ENCODE data around the gene ARRDC2.

DNA sequence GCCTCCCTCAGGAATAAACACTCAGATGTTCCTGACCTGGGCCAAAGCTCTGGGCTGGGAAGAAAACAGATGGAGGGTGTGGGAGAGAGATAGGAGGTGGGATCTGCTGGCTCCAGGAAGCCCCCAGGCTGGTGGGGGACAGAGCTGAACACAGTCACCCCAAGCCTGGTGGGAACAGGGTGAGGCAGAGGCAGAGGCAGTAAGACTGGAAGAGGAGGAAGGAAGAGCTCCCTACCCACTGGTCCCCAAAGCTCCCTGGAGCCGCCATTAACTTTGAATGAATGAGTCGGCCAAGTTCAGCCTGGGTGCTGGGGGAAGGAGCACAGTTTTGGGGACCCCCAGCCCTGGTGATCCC lies 41.9 kb upstream of the ARRDC2 start:
- TF ChIP-seq, protein P1, sequence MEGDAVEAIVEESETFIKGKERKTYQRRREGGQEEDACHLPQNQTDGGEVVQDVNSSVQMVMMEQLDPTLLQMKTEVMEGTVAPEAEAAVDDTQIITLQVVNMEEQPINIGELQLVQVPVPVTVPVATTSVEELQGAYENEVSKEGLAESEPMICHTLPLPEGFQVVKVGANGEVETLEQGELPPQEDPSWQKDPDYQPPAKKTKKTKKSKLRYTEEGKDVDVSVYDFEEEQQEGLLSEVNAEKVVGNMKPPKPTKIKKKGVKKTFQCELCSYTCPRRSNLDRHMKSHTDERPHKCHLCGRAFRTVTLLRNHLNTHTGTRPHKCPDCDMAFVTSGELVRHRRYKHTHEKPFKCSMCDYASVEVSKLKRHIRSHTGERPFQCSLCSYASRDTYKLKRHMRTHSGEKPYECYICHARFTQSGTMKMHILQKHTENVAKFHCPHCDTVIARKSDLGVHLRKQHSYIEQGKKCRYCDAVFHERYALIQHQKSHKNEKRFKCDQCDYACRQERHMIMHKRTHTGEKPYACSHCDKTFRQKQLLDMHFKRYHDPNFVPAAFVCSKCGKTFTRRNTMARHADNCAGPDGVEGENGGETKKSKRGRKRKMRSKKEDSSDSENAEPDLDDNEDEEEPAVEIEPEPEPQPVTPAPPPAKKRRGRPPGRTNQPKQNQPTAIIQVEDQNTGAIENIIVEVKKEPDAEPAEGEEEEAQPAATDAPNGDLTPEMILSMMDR (IDR thresholded peaks at IDR 0.05; ENCODE audit: insufficient read depth, low read length) = no peak
- no peak for TF ChIP-seq POLR2AphosphoS5 (IDR thresholded peaks at IDR 0.05; ENCODE audit: low read depth)
- TF ChIP-seq GABPA (IDR thresholded peaks at IDR 0.05; ENCODE audit: low read depth) = no peak
- no peak for TF ChIP-seq REST (IDR thresholded peaks at IDR 0.05; ENCODE audit: insufficient replicate concordance, low read depth)

All from HL-60 (cell line).